Measurements from ENCODE around the gene PAX7.

DNA sequence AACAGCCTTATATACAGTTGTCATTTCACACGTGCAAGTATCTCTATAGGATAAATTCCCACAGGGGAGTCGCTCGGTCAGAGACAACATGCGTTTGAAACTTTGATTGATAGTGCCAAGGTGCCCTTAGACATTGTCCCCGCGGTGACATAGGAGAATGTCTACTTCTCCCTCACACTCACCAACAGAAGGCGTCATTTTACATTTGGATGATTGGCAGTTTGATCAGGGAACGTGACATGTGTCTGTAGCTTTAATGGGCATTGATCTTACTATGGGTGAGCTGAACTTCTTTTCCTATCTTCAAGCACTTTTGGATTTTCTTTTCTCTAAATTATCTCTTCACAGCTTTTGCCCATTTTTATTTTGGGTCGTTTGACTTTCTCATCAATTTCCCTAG lies 42.6 kb upstream of the PAX7 start:
- TF ChIP-seq CTCF (IDR thresholded peaks at IDR 0.05) (no peak), ZFX (IDR thresholded peaks at IDR 0.05; ENCODE audit: borderline replicate concordance) (no peak)
